DMS79 (cell line): Measurements from ENCODE around the gene GCH1.

Source experiments
- DNase-seq: peaks from one replicate; lab custom pipeline; 2025; lab: John Stamatoyannopoulos, UW

Gene GCH1

DNA sequence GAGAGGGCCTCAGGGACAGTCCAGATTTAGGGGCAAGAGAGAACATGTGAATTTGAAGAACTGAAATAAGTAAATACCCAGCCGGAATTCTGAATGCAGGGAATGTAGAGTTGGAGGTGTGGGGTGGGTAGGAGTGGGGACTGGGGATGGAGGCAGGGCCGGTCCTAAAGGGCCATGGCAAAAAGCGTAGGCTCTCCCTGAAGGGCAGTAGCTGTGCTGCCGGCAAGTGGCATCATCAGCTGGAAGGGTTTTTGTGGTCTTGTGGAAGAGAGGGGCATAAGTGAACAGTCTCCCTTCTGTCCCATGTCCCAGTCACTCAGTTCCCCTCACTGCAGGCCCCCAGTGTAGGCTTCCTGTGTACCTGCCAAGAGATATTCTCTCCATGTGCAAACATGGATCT is 104.6 kb downstream of the GCH1 start:
- no peak for DNase-seq

DNA sequence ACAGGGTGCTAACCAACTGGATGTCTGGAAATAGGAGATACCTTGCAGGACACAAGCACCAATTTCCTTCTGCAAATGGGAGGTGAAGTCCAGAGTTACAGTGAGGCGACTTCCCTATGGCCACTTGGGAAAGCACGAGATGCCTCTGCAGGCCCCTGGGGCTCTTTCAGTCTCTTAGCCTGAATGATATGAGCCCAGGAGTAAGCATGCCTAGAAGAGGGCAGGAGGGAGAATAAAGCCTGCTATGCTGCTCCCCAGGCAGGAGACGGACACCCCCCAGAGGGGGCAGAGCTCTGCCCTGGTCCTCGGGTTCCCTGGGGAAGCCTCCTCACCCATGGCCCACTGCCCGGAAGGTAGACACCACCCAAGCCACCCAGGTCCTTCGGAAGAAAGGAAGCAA is 105.1 kb downstream of the GCH1 start:
- DNase-seq, result no peak

DNA sequence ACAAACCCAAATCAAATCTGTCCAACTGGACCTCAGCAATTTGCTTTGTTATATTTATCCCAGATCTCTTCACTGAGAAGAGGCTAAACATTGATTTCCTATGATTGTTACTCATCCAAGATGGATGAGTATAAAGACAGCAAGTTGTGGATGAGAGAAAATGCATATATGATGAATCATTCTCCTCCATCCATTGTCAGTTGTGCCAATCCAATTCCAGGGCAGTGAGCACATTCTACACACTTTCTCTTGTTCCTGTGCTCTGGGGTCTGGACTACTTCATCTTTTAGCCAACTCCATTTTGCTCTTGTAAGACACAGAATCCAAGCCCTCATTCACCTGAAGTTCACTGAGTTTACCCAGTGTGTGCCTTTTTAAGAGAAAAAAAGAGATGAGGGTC is 105.7 kb downstream of the GCH1 start:
- no peak for DNase-seq

DNA sequence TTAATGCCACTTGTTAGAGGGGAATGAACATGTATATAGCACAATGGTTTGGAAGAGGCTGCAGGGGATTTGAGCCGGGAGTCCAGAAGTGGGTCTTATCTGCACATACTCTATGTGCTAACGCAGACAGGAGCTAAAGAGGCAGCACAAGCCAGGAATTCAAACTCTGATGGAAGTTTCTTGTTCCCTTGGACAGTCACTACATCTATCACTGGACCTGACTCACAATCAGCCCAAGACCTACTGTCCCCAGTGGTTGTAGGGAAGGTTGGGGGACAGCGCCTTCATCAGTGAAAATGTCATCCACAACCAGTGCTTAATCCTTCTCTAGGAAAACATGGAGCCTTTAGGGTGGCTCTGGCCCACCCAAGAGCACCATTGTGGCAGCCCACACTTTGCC is 107.8 kb downstream of the GCH1 start:
- DNase-seq, result no peak

DNA sequence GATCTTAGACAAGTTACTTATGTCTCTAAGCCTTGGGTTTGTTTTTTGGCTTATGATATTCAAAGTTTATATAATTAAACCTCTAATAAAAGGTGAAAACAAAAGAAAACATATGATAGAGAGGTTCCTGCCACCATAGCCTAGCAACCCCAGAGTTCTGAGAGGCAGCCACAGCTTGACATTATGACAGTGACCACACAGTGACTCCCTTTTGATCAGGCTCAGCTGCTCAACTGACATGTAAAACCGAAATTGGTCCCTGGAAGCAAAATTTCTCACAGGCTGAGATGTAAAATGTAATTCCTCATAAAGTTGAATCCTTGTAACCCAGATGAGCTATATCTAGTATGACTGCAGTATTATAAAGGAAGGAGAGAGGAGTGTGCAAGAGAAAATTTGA is 108.5 kb downstream of the GCH1 start:
- no peak for DNase-seq

DNA sequence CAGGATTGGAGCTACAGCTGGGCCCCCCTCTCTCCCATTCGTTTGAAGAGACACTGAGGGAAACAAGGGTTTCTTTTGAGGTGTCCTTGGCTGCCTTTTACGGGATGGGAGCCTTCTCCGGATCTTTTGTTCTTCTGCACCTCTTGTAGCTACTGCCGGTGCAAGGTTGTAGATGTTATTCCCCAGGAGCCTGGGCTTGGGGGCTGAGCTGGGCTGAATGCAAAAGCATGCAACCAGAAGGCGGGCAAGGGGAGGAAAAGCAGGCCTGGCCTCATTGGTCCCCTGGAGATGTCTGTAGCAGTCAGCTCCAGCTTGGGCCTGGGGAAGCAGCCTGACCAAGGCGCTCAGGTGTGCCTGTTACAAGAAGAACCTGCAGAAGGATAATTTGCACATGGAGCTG is 110.3 kb downstream of the GCH1 start:
- DNase-seq, result no peak
